OCI-LY3 (cell line): ENCODE results near the gene PRKD3.

Experiments used
- H2AFZ ChIP-seq: fragments of 200-600, 300-600 bp; shearing (Covaris generic); 2 replicates; pipeline ENCODE4 v1.6.0; 2014; ENCODE audit warnings: antibody characterized with exemption, low read depth, low read length
- H3K27ac ChIP-seq: fragments of 200-600, 300-600 bp; sonication (generic); 2 replicates; pipeline ENCODE4 v1.5.1; 2014; ENCODE audit warnings: mild to moderate bottlenecking, low read length, moderate library complexity, mixed read lengths
- H3K27me3 ChIP-seq: fragments of 200-600, 300-600 bp; sonication (generic); 2 replicates; pipeline ENCODE4 v1.6.1; 2014; ENCODE audit warnings: low read depth, low read length, mixed read lengths
- H3K36me3 ChIP-seq: fragments of 200-600, 300-600 bp; sonication (generic); replicated peaks from 2 replicates; pipeline ENCODE3; 2014; ENCODE audit warnings: low read depth, low read length, mixed read lengths
- H3K4me1 ChIP-seq: fragments of 300-600, 200-600 bp; sonication (generic); 2 replicates; pipeline ENCODE4 v1.6.1; 2014; ENCODE audit warnings: low read length, mixed read lengths
- H3K4me2 ChIP-seq: fragments of 200-600, 300-600 bp; sonication (generic); 2 replicates; pipeline ENCODE4 v1.6.1; 2014; ENCODE audit warnings: low read length, mixed read lengths
- H3K4me3 ChIP-seq: fragments of 300-600, 200-600 bp; sonication (generic); 2 replicates; pipeline ENCODE4 v1.5.1; 2014; ENCODE audit warnings: antibody characterized with exemption, mild to moderate bottlenecking, low read length, moderate library complexity
- H3K79me2 ChIP-seq: fragments of 300-600, 200-600 bp; shearing (Covaris generic); 2 replicates; pipeline ENCODE4 v1.6.1; 2014; ENCODE audit warnings: mild to moderate bottlenecking, low read length, mixed read lengths
- H3K9ac ChIP-seq: fragments of 300-600, 200-600 bp; shearing (Covaris generic); 2 replicates; pipeline ENCODE4 v1.6.0; 2014; ENCODE audit warnings: mild to moderate bottlenecking, low read length, moderate library complexity
- H3K9me3 ChIP-seq: fragments of 200-600, 300-600 bp; shearing (Covaris generic); 2 replicates; pipeline ENCODE4 v1.6.1; 2014; ENCODE audit warnings: low read length, mixed read lengths; ENCODE audit not compliant: insufficient read depth
- H4K20me1 ChIP-seq: fragments of 200-600, 300-600 bp; sonication (generic); 2 replicates; pipeline ENCODE4 v1.6.1; 2016; ENCODE audit warnings: low read length, mixed read lengths; ENCODE audit not compliant: insufficient read depth
- EZH2phosphoT487 ChIP-seq: fragments of 200-600 bp; shearing (Covaris generic); IDR thresholded peaks from 2 replicates; pipeline ENCODE4 v1.6.1; 2018; ENCODE audit warnings: antibody characterized with exemption, mixed run types, low read depth
- TF ChIP-seq, protein P1 (sequence below): fragments of 200-600, 300-600 bp; sonication (generic); IDR thresholded peaks from 2 replicates; pipeline ENCODE4 v1.5.1; 2014; ENCODE audit warnings: antibody characterized with exemption, low read length, low read depth

PRKD3 gene

DNA sequence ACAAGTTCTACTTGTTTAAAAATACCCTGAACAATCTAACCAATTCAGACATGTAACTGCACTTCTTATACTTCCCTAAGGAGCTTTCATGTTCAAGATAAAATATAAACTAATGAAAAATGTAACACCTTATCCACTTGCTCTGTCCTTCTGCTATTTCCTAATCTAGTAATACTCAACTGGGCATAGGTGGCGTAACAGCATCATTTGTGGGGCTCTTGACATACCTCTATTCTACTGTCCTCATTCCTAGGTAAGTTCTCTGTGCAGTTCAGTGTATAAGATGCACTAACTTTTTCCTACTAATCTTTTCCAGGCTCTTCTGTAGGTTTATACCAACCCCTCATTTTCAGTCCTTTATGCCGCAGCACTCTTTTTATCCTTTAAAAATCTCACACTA, 36.7 kb downstream of the PRKD3 start:
- no peak for TF ChIP-seq EZH2phosphoT487
- TF ChIP-seq, protein P1, sequence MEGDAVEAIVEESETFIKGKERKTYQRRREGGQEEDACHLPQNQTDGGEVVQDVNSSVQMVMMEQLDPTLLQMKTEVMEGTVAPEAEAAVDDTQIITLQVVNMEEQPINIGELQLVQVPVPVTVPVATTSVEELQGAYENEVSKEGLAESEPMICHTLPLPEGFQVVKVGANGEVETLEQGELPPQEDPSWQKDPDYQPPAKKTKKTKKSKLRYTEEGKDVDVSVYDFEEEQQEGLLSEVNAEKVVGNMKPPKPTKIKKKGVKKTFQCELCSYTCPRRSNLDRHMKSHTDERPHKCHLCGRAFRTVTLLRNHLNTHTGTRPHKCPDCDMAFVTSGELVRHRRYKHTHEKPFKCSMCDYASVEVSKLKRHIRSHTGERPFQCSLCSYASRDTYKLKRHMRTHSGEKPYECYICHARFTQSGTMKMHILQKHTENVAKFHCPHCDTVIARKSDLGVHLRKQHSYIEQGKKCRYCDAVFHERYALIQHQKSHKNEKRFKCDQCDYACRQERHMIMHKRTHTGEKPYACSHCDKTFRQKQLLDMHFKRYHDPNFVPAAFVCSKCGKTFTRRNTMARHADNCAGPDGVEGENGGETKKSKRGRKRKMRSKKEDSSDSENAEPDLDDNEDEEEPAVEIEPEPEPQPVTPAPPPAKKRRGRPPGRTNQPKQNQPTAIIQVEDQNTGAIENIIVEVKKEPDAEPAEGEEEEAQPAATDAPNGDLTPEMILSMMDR, result peak; percentile 62
- H3K4me3 ChIP-seq, result no peak overlapping the region
- no peaks in the 10 kb centered on the region for H3K27me3 ChIP-seq
- no peaks in the 10 kb centered on the region for H3K79me2 ChIP-seq
- H3K27ac ChIP-seq, result no peak overlapping the region
- peaks cover 5% of the 10 kb centered on the region for H3K4me1 ChIP-seq
- H3K4me2 ChIP-seq, result no peak overlapping the region
- H3K9me3 ChIP-seq, result no peaks in the 10 kb centered on the region
- H3K9ac ChIP-seq, result no peak overlapping the region
- H2AFZ ChIP-seq, result no peak overlapping the region
- peaks cover 29% of the 10 kb centered on the region for H3K36me3 ChIP-seq
- no peaks in the 10 kb centered on the region for H4K20me1 ChIP-seq

DNA sequence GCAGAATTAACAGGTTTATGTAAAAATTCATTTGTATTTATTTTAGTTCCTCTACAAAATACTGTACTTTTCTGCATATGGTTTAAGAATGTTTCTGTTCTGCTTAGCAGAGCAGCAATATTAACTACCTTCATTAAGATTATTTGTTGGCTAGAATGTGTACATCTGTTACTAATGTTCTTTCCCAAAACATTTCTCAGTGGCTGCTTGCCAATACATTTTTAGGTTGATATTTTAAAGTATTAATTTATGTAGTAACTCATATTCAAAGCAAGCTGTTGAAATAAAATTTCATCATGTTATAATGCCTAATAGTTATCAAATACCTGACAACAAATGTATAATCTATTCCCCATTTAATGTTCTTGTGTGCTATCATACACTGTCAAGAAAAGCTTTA, 40.3 kb downstream of the PRKD3 start:
- no peak overlapping the region for H3K9ac ChIP-seq
- H3K4me1 ChIP-seq, result peaks cover 18% of the 10 kb centered on the region
- no peaks in the 10 kb centered on the region for H3K9me3 ChIP-seq
- H3K27me3 ChIP-seq, result no peaks in the 10 kb centered on the region
- no peaks in the 10 kb centered on the region for H4K20me1 ChIP-seq
- peaks cover 36% of the 10 kb centered on the region for H3K36me3 ChIP-seq
- no peak overlapping the region for H3K4me2 ChIP-seq
- no peak overlapping the region for H2AFZ ChIP-seq
- H3K79me2 ChIP-seq, result no peaks in the 10 kb centered on the region
- TF ChIP-seq EZH2phosphoT487, result no peak
- TF ChIP-seq, protein P1, result no peak
- no peak overlapping the region for H3K4me3 ChIP-seq
- H3K27ac ChIP-seq, result no peak overlapping the region

DNA sequence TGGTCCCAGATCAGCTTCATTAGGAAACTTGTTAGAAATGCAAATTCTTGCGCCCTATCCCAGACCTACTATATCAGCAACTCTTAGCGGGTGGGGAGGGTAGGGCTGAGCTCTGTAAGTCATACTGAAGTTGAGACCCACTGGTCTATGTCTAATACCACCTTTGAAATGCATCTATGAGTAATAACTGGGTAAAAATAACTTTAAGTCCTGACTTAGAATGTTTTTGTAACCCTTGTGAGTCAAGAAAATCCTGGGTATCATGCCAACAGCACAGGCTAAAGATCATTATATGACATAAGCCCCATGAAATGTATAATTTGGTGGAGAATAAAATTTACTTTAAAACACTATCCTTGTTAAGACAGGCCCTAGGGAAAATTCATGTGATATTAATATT, 41.4 kb downstream of the PRKD3 start:
- Histone ChIP-seq H3K79me2 (no peaks in the 10 kb centered on the region), H3K36me3 (peaks cover 33% of the 10 kb centered on the region), H3K27me3 (no peaks in the 10 kb centered on the region), H4K20me1 (no peaks in the 10 kb centered on the region), H2AFZ (no peak overlapping the region), H3K27ac (no peak overlapping the region), H3K4me1 (peaks cover 18% of the 10 kb centered on the region), H3K4me2 (no peak overlapping the region), H3K4me3 (no peak overlapping the region), H3K9ac (no peak overlapping the region), H3K9me3 (no peaks in the 10 kb centered on the region)
- no peak for TF ChIP-seq EZH2phosphoT487
- TF ChIP-seq, protein P1, result no peak

DNA sequence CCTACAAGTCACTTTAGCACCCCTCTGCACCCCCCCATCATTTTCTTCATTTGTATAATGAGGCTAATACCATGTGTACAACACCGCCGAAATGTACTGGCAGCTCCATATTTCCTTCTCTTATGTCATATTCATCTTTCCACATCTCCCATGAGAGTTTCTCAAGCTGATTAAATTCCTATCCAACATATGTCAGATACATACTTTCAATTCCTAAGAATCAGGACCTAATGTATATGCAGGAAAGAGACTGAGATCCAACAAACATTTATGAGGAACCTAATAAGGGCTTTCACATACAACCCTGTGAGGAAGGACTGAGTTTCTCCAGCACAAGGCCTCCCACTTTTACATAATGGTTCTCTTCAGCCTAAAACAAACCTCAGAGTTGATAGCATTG, 41.9 kb downstream of the PRKD3 start:
- Histone ChIP-seq H3K36me3 (peaks cover 31% of the 10 kb centered on the region), H3K79me2 (no peaks in the 10 kb centered on the region), H3K9ac (no peak overlapping the region), H4K20me1 (no peaks in the 10 kb centered on the region), H3K27ac (no peak overlapping the region), H3K27me3 (no peaks in the 10 kb centered on the region), H3K4me2 (no peak overlapping the region), H3K4me1 (peaks cover 18% of the 10 kb centered on the region), H3K4me3 (no peak overlapping the region), H3K9me3 (no peaks in the 10 kb centered on the region), H2AFZ (no peak overlapping the region)
- TF ChIP-seq, protein P1, result no peak
- TF ChIP-seq EZH2phosphoT487, result no peak
